HepG2 (cell line): ENCODE measurements around the gene VWA7. TPM values are rescaled to one million over a fixed set of nuclear protein-coding genes. Genes with fewer than 3 reads are reported as not detected.

Experiments used
- CAMTA2 ChIP-seq: sonication (generic); formaldehyde crosslinking; IDR thresholded peaks from 2 replicates; pipeline ENCODE4 v1.4.0; 2020; ENCODE audit warnings: mild to moderate bottlenecking, missing genetic modification reagents, borderline replicate concordance
- ISX ChIP-seq: sonication (generic); formaldehyde crosslinking; conservative IDR thresholded peaks from 2 replicates; pipeline ENCODE4 v1.5.0; 2020; ENCODE audit warnings: missing genetic modification reagents
- MAFG ChIP-seq: sonication (generic); formaldehyde crosslinking; IDR thresholded peaks from 2 replicates; pipeline ENCODE4 v1.5.1; 2020; ENCODE audit warnings: mild to moderate bottlenecking, missing genetic modification reagents
- PAWR ChIP-seq: sonication (generic); formaldehyde crosslinking; IDR thresholded peaks from 2 replicates; pipeline ENCODE4 v1.4.0; 2020; ENCODE audit warnings: missing genetic modification reagents, mild to moderate bottlenecking, borderline replicate concordance
- RBFOX2 ChIP-seq: fragments of 200-400 bp; formaldehyde crosslinking; IDR thresholded peaks from 2 replicates; pipeline ENCODE4 v1.6.1; 2017; ENCODE audit warnings: low read depth, mild to moderate bottlenecking, low read length
- TEAD3 ChIP-seq: optimal IDR thresholded peaks from 2 replicates; pipeline ENCODE3; 2016; ENCODE audit warnings: borderline replicate concordance
- TFAP4 ChIP-seq: sonication (generic); IDR thresholded peaks from 2 replicates; pipeline ENCODE4 v1.6.1; 2016; ENCODE audit warnings: low read depth, borderline replicate concordance
- TSC22D2 ChIP-seq: sonication (generic); formaldehyde crosslinking; IDR thresholded peaks from 2 replicates; pipeline ENCODE4 v1.5.1; 2020; ENCODE audit warnings: missing genetic modification reagents, mild to moderate bottlenecking, borderline replicate concordance
- ZBTB3 ChIP-seq: sonication (generic); formaldehyde crosslinking; IDR thresholded peaks from 2 replicates; pipeline ENCODE4 v1.4.0; 2020; ENCODE audit warnings: low read depth, mild to moderate bottlenecking, moderate library complexity, missing genetic modification reagents, borderline replicate concordance
- ZNF224 ChIP-seq: sonication (generic); formaldehyde crosslinking; IDR thresholded peaks from 2 replicates; pipeline ENCODE4 v1.5.0; 2020; ENCODE audit warnings: mild to moderate bottlenecking, missing genetic modification reagents
- ZNF441 ChIP-seq: sonication (generic); formaldehyde crosslinking; IDR thresholded peaks from 2 replicates; pipeline ENCODE4 v1.7.0; 2021; ENCODE audit warnings: missing genetic modification reagents, borderline replicate concordance
- ZNF678 ChIP-seq: sonication (generic); formaldehyde crosslinking; IDR thresholded peaks from 2 replicates; pipeline ENCODE4 v1.4.0; 2020; ENCODE audit warnings: mild to moderate bottlenecking, missing genetic modification reagents
- ZNF761 ChIP-seq: sonication (generic); formaldehyde crosslinking; conservative IDR thresholded peaks from 2 replicates; pipeline ENCODE4 v1.4.0; 2020; ENCODE audit warnings: mild to moderate bottlenecking, missing genetic modification reagents
- polyA plus RNA-seq, 8 experiments: library from polyadenylated mRNA; depleted of rRNA in 3 of 8; stranded (reverse) in 7 of 8; unstranded in 1 of 8; fragments of >200 nt; fragmentation: Illumina TruSeq in 4 of 8; extraction: Trizol in 4 of 8; gene quantifications; 2 replicates each; pipeline versions ENCODE4 v1.2.1 to v1.2.3, GENCODE V29; 2011 to 2016; ENCODE audit warnings: low read depth in 4 of 8, missing spikeins in 1 of 8, mixed read lengths in 1 of 8; ENCODE audit not compliant: insufficient read depth in 1 of 8
- total RNA-seq, 5 experiments: library from RNA; depleted of rRNA; stranded (reverse); fragments of >200 nt; fragmentation: Illumina TruSeq; extraction: Trizol; gene quantifications; 2 replicates each; pipeline ENCODE4 v1.2.3, GENCODE V29; 2016; ENCODE audit warnings: low read depth in 1 of 5
- TF ChIP-seq, protein P1 (sequence below): sonication (generic); formaldehyde crosslinking; IDR thresholded peaks from 2 replicates; pipeline ENCODE4 v1.9.0; 2021; ENCODE audit warnings: missing genetic modification reagents, borderline replicate concordance
- TF ChIP-seq, protein P2 (sequence below): sonication (generic); formaldehyde crosslinking; IDR thresholded peaks from 2 replicates; pipeline ENCODE4 v1.8.0; 2022; ENCODE audit warnings: low read depth, missing genetic modification reagents
- TF ChIP-seq, protein P3 (sequence below), 2 experiments: sonication (generic) in 1 of 2; formaldehyde crosslinking in 1 of 2; IDR thresholded peaks; 2 replicates each; pipeline versions ENCODE4 v1.5.1 to v1.6.1; 2011 to 2020; ENCODE audit warnings: borderline replicate concordance in 1 of 2, low read depth in 1 of 2, low read length in 1 of 2, mild to moderate bottlenecking in 1 of 2, missing genetic modification reagents in 1 of 2, moderate library complexity in 1 of 2
- TF ChIP-seq, protein P4 (sequence below): sonication (generic); formaldehyde crosslinking; IDR thresholded peaks from 2 replicates; pipeline ENCODE4 v1.9.0; 2022; ENCODE audit warnings: missing genetic modification reagents, mild to moderate bottlenecking, borderline replicate concordance

Gene VWA7
- total and polyA plus RNA-seq, 2 of the 13 experiments (the other 11 are each of a cell fraction or from before 2014, with no cell fraction given): 0.86 to 3.3 TPM

DNA sequence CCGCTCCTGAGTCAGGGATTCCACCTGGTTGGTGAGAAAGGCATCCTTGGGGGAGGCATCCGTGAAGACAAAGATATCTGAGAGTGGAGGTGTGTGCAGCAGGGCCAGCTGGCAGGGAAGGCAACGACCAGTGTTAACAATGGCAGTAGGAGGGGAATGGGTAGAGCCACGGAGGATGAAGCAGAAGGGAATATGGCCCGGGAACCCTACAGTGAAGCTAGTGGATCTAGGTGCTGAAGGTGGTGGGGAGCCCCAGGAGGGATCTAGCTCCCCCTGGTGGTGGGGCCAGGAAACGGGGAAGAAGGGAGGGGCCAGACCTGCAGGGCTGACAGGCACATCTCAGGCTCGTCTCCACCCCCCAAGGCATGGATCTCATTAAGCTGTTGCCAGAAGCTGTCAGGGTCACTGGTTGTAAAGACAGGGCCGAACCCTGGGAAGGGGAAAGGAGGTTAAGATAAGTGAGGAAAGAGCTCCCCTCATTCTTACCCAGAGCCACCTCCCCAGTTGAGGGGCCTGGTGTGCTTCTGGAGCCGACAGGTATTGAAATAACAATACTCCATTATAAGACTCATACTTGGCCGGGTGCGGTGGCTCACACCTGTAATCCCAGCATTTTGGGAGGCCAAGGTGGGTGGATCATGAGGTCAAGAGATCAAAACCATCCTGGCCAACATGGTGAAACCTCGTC is 7.3 kb downstream of the VWA7 start (continued):
- TF ChIP-seq, protein P1, sequence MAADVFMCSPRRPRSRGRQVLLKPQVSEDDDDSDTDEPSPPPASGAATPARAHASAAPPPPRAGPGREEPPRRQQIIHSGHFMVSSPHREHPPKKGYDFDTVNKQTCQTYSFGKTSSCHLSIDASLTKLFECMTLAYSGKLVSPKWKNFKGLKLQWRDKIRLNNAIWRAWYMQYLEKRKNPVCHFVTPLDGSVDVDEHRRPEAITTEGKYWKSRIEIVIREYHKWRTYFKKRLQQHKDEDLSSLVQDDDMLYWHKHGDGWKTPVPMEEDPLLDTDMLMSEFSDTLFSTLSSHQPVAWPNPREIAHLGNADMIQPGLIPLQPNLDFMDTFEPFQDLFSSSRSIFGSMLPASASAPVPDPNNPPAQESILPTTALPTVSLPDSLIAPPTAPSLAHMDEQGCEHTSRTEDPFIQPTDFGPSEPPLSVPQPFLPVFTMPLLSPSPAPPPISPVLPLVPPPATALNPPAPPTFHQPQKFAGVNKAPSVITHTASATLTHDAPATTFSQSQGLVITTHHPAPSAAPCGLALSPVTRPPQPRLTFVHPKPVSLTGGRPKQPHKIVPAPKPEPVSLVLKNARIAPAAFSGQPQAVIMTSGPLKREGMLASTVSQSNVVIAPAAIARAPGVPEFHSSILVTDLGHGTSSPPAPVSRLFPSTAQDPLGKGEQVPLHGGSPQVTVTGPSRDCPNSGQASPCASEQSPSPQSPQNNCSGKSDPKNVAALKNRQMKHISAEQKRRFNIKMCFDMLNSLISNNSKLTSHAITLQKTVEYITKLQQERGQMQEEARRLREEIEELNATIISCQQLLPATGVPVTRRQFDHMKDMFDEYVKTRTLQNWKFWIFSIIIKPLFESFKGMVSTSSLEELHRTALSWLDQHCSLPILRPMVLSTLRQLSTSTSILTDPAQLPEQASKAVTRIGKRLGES (CRISPR knock-in tag): no peak
- TF ChIP-seq TFAP4: no peak
- TF ChIP-seq, protein P2, sequence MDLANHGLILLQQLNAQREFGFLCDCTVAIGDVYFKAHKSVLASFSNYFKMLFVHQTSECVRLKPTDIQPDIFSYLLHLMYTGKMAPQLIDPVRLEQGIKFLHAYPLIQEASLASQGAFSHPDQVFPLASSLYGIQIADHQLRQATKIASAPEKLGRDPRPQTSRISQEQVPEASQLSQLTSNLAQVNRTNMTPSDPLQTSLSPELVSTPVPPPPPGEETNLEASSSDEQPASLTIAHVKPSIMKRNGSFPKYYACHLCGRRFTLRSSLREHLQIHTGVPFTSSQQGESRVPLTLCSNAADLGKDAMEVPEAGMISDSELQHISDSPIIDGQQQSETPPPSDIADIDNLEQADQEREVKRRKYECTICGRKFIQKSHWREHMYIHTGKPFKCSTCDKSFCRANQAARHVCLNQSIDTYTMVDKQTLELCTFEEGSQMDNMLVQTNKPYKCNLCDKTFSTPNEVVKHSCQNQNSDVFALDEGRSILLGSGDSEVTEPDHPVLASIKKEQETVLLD: no peak
- TF ChIP-seq PAWR: no peak
- TF ChIP-seq ZBTB3: no peak
- no peak for TF ChIP-seq ZNF678 (CRISPR knock-in tag)
- TF ChIP-seq ZNF224 (CRISPR knock-in tag): no peak
- peak; percentile 69 for TF ChIP-seq TEAD3 (CRISPR knock-in tag)
- no peak for TF ChIP-seq TSC22D2 (CRISPR knock-in tag)
- TF ChIP-seq, protein P3, sequence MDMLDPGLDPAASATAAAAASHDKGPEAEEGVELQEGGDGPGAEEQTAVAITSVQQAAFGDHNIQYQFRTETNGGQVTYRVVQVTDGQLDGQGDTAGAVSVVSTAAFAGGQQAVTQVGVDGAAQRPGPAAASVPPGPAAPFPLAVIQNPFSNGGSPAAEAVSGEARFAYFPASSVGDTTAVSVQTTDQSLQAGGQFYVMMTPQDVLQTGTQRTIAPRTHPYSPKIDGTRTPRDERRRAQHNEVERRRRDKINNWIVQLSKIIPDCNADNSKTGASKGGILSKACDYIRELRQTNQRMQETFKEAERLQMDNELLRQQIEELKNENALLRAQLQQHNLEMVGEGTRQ (IDR thresholded peaks at IDR 0.05; ENCODE audit: low read depth, low read length): no peak
- TF ChIP-seq, protein P3 (CRISPR knock-in tag; IDR thresholded peaks at IDR 0.05; ENCODE audit: borderline replicate concordance): no peak; the same call in 1 of the 2 replicates
- no peak for TF ChIP-seq ISX (CRISPR knock-in tag)
- no peak for TF ChIP-seq ZNF441 (CRISPR knock-in tag)
- no peak for TF ChIP-seq MAFG (CRISPR knock-in tag)
- TF ChIP-seq RBFOX2: no peak
- TF ChIP-seq, protein P4, sequence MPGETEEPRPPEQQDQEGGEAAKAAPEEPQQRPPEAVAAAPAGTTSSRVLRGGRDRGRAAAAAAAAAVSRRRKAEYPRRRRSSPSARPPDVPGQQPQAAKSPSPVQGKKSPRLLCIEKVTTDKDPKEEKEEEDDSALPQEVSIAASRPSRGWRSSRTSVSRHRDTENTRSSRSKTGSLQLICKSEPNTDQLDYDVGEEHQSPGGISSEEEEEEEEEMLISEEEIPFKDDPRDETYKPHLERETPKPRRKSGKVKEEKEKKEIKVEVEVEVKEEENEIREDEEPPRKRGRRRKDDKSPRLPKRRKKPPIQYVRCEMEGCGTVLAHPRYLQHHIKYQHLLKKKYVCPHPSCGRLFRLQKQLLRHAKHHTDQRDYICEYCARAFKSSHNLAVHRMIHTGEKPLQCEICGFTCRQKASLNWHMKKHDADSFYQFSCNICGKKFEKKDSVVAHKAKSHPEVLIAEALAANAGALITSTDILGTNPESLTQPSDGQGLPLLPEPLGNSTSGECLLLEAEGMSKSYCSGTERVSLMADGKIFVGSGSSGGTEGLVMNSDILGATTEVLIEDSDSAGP (CRISPR knock-in tag): peak; percentile 77
- no peak for TF ChIP-seq ZNF761 (CRISPR knock-in tag)
- TF ChIP-seq CAMTA2 (CRISPR knock-in tag): no peak
